SK-N-SH (cell line): Measurements from ENCODE around the gene BRICD5.

Source experiments
- CTCF ChIP-seq: fragments of 200-600 bp; sonication (generic); IDR thresholded peaks from 2 replicates; pipeline ENCODE4 v1.6.1; 2017; ENCODE audit warnings: antibody characterized with exemption, mild to moderate bottlenecking, moderate library complexity
- RAD21 ChIP-seq: IDR thresholded peaks from 2 replicates; pipeline ENCODE4 v1.6.1; 2012; ENCODE audit warnings: mild to moderate bottlenecking, low read length
- SIN3A ChIP-seq: IDR thresholded peaks from 2 replicates; pipeline ENCODE4 v1.6.1; 2012; ENCODE audit warnings: low read depth, mild to moderate bottlenecking, low read length, moderate library complexity, borderline replicate concordance
- TAF1 ChIP-seq: IDR thresholded peaks from 2 replicates; pipeline ENCODE4 v1.6.1; 2012; ENCODE audit warnings: low read depth, mild to moderate bottlenecking, low read length, moderate library complexity, borderline replicate concordance

GRCh38 chr16:2238150-2238837 lies 27.6 kb upstream of the BRICD5 start:
- TF ChIP-seq SIN3A (no peak), TAF1 (no peak), RAD21 (no peak), CTCF (no peak)
